Measurements from ENCODE around the gene CASK.
"Not testable (repeated sequence)": the region's sequence is repeated elsewhere in the genome, so short reads cannot be mapped to it uniquely, and the experiment has no call there.

CASK gene

DNA sequence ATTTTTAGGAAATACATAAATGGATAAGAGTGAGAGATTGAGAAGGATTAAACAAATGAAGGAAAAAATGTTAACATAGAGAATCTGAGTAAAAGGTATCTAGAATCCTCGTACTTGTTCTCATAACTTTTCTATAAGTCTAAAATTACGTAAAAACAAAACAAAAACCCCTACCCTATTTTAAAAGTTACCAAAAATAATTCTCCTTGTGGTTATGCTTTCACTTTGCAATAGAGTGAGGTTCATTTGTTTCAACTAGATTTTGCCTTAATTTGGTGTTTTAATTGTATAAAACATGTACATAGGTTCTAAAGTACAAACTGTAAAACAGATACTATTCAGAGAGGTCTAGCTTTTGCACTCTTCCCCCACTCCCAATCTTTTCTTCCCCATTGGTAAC, 238.4 kb downstream of the CASK start:
- no peak for DNase-seq

DNA sequence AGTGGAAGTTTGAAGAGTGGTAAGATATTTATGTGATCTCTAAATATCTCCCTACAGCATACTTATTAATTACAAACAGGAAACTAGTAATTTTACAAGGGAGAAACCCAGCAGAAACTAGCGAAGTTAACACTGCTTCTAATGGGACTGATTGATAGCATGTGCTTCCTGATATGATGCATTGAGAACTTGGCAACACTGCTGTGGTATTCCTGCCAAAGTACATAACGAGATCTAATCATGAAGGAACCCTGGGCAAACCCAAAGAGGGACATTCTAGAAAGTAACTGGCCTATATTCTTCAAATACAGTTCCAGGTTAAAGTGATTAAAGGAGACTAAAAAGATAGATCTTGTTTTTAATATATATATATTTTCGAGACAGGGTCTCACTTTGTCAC, 239.2 kb downstream of the CASK start:
- no peak for DNase-seq

DNA sequence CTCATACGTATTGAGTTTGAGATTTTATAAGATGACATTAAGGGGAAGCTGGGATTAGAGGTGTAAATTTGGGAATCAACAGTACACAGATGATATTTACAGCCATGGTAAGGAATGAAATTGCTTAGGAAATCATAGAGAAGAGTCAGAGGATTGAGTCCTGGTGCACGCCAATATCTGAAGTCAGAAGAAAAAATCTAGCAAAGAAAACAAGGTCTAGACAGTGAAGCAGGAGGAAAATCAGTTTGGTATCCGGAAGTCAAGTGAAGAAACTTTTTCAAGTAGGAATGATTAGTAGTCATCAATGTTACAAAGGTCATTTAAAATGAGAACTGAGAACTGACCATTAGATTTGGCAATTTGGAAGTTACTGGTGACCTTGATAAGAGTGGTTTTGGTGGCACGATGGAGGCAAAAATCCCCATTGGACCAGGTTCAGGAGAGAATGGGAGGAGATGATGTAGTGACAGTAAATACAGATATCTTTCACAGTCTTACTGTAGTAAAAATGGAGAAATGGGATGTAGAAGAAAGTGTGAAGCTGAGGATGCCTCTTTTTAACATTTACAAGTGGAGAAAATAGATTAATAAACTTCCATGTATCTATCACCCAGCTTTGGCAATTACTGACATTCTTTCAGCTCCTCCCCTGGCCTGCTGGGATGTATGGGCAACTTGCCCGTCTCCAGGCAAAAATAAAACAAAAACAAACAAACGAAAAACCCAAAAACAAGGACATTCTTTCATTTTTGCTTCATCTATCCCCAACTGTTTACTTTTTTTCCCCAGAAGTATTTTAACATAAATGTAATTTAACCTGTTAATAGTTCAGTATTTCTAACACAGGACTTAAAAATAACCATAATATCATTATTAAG, 245.9 kb downstream of the CASK start:
- DNase-seq = no peak

DNA sequence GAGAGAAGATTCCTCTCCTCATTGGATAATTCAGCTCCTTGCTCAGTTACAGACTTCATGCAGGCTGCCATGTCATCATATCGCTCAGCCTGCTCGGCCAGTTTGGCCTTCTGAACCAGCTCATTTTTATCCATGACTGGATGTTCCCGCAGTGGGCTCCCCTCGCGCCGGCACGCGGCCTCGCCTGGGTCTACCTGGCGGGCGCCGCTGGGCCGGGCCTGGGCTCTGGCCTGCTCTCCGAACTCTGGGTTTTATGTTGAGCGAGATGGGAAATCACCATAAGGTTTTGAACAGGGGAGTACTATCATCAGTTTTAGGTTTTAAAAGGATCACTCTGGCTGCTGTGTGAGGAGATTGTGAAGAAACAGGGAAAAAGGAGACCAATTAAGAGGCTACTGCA, 247.0 kb downstream of the CASK start:
- DNase-seq = not testable (repeated sequence)

DNA sequence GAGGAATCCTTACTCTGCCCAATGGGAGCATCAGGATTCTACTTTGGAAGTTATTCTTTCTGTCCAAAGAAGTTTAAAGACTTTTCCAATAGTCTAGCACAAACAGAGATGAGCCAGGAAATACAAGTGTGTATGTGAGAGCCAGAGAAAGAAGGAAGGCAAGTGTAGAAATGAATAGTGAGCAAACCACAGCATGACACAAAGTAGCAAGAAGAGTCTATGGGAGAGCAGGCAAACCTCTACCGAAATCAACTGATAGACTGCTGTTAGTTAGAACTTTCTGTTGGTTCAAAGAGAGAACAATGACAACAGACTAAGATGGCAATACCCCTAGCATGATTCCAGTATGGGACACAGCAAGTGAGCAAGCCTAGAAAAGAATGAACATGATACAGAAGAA, 250.7 kb downstream of the CASK start:
- no peak for DNase-seq

DNA sequence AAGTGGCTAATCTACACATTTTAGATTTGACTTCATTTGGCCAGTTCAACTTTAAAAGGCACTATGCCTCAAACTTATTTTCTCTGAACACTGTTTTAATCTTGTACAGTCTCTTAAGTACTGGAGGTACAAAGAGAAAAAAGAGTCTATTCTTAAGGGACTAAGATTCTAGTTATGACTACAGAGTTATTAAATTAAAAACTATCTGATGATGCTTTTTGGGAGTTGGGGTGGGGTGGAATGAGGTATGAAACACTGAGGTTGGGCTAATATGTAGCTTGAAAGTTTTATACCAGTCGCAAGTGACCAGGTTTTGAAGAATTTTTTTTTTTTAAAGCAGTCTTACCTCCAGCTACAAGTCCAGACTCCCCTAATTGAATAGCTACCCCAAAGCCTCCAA, 252.3 kb downstream of the CASK start:
- DNase-seq = no peak

DNA sequence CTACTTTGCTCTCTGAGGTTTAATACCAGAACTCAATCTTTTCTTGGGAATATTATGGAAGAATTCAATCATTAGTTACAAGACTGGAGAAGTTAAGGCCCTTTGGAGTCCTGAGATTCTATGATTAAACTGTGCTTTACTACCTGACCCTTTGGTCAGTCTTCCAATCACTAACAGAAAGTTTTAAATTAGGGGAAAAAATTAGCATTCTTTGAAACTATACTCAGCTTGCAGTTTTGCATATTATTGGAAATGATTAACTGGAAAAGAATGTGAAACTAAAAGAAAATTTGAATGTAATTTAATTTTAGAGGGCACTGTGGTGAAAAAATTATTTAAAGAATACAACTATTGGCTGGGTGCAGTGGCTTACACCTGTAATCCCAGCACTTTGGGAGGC, 253.2 kb downstream of the CASK start:
- DNase-seq = no peak

DNA sequence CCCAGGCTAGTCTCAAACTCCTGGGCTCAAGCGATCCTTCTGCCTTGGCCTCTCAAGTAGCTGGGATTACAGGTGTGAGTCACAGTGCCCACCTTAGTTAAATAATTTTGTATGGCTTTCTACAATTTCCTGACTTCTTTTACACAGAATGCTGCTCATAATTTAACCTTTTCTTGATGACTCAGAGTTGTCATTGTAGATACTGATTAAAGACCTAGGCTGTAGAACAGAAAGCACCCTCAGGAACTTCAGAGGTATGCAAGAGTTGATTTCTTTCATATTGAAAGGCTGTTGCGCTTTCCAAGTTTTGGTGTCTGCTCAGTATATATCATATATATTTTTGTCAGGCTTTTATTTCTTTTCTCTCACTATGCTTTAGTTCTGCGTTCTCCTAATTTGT, 255.7 kb downstream of the CASK start:
- DNase-seq = no peak

DNA sequence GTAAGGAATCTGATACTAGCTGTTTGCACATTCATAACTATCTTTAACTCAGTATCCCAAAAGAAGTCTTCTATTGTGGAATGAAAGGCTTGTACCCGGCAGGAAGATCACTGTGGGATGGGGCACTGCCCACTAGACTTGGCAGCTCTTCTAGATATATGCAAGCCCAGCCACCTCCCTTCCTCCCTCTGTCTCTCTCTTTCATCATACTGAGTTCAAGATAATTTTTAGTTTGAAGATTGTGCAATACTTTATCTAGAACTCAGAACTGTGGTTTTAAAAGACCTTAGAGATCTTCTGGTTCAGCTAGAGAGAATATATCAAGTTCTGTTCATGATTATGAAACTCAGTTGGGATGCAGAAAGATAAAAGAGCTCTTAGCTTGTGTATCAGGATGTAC, 257.1 kb downstream of the CASK start:
- no peak for DNase-seq

DNA sequence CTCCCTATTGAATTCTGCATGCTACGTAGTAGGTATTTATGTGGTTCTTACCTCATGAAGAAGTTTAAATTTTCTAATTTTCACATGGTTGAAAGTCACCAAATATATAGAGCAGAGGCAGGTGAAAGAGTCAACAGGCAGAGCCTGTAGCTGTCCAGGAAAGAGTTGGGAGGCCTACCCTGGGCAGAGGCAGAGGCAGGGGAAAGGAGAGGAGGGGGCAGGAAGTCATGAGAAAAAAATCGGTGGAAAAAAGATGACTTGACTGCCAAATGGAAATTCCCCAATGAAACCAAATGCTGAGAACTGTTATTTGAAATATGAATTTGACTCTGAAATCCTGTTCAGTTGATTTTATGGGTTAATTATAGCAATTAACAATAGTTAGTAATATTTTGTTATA, 257.7 kb downstream of the CASK start:
- DNase-seq = no peak

DNA sequence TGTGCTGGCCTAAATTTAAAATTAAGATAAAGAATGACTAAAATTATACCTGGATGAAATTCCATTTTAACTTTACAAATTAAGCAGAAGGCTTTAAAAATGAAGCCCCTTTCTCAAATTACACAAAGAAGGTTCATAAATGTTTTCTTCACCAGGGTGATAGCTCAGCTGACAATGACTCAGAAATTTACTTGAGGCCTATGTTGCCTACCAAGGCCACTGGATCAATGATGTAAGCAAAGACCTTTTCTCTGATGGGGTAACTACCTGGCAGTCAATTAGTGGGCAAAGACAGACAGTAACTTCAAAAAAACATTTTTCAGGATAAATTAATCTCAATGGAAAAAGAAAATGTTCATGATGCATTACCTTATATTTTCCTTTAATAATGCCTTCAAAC, 258.4 kb downstream of the CASK start:
- DNase-seq = no peak

DNA sequence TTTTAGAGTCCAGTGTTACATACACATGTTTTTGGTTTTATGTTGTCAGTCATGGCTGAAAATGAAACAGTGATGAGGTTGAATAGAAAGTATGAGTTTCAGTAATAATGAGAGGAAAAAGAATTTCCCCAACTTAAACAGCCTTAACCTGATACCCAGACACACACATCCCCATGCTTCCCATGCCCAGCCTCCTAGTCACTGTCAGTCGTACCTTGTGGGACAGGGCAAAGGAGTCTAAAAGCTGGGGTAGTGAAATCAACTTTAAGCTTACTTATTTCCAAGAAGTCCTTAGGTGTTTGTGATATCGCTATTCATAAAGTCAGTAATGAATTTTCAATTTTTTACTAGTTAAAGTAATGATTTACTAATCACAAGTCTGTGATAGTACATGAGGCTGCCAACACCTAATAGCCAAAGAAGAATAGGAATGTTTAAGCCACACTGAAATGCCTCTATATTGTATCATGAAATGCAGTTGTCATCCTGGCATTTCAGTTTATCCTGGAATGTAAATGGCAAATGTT, 258.9 kb downstream of the CASK start:
- DNase-seq = no peak

DNA sequence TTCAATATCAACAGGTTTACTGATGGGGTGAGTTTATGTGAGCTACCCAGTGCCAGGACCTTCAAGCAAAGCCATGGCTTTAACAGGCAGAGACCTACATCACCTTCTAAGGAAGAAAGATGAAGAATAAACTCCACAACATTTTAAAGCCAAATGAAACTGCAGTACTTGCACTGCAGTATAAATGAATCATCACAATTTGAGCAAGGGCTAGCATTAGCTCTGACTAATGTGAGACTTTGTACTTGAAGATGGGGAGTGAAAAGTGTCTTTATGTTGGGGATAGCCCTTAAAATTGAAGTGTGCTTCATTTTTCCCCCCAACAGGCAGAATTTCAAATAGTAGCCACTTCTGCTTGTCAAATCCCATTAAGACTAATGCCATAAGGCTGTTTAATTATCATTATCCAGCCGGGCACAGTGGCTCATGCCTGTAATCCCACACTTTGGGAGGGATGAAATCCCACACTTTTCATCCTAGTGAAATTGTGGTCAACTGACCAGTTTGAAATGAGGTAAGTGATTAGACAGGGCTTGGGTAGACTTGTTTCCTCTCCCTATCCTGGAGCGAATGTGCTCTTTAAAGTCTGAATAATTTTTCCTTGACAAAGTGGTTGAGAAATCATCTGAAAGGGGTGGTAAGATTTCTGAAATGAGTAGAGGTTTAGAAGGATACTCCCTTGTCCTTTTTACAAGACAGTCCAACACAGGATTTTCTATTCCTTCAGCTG, 261.8 kb downstream of the CASK start:
- no peak for DNase-seq

DNA sequence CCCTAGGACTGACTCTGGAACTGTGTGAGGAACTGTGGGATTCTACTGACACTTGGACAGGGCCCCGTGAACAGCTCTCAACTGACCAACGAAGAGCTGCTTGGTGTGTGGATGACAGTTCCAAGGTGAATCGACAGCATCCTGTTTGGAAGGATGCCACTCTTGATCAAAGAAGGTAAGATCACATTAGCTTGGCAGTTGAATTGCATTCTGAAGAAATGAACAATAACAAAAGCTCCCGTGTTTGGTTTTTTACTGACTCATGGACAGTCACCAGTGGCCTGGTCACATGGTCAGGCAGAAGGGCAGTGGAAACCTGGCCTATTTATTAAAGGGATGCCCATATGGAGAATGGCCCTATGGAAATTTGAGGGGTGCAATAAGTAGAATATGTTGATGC, 267.7 kb downstream of the CASK start:
- DNase-seq = no peak

DNA sequence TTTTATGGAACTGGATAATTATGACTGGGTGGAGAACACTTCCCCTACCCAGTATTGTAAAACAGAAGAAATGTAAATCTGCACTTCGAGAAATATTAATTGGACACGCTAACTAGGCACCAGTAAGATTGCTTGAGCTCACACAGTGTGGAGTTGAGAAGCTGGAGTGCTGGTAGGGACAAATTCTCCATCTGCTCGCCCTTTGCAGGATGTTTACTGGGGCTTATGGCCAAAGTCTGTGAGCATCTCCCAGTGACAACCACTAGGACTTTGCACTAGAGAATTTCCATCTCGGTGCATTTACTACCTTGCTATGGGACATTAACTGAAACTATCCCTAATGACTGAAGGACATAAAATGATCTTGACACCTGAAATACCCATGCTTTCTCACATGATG, 268.3 kb downstream of the CASK start:
- no peak for DNase-seq

DNA sequence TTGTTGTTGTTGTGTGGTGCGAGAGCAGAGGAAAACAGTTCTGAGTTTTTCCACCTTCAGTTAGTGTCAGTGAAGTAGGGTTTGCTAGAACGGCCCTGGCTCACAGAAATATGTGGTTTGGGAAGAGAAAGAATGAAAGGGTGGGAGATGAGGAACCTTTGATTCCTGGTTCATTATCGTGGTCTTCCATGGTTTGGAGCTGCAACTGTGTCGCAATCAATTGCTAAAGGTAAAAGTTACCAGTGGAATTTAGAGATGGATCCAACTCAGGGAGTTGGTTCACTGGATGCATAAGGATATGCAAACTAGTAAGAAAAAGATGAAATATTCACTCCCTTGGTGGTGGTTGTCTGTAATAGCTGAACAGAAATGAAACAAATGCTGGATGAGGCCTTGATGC, 270.2 kb downstream of the CASK start:
- DNase-seq = no peak

DNA sequence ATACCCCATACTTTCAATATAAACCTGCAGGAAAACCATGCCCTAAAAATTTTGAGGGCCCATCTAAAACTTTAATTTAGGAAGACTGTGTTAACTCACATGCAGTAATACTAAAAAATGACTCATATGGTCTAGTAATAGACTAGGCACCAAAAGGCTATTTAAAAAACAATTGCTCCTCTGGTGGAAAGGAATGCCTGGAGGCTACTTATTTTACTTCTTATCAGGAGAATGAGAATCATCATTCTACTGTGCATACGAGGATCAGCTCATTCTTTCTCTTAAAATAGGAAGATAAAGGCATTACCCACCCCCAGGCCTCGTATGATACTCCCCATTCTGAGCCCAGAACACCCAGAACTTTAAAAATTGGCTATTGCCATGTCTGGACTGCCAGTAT, 277.2 kb downstream of the CASK start:
- not testable (repeated sequence) for DNase-seq

DNA sequence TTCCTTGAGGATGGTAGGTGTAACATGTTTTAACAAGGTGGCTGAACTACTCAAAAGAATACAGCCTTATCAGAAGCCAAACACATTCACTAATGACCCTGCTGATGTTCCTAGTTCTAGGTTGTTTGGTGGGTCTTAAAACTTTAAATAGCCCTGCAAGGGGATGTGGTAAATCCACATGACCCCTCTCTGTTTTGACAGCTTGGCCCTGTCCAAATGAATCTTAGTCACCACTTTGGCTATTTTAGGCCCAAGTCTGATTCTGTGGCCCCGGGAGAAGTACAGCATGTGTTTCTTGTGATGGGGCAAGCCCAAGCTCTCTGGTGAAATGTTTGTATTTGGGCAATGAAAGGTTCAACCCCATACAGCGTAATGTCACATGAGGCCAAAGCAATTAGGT, 289.1 kb downstream of the CASK start:
- no peak for DNase-seq

DNA sequence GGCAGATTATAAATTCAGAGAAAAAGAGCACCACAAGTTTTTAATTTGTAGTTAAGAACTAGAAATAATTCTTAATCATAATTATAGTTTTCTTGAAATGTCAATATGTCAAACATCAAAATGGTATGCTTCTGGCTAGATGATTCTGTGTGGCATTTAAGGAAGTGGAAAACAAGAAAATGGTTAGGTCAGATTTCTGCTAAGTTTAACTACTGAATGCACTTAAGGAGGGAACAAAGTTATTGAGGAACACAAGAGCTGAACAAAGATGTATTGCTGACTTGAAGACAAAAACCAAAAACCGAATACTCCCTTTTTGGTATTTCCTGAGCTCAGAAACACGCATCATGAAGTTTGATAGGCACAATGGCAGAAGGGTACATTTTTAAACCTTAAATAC, 293.3 kb downstream of the CASK start:
- DNase-seq = no peak

DNA sequence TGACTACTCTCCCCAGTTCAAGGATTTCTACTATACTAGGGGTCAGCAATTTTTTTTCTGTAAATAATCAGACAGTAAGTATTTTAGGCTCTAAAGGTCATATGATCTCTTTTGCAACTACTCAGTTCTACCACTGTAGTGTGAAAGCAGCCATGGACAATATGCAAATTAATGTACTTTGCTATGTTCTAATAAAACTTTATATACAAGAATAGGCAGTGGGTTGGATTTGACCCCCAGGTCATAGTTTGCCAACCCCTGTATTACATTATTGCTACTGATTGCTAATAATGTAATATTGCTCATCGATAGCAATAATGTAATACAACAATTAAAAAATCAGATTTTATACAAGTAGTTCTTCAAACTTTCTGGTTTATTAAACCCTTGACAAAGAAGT, 293.8 kb downstream of the CASK start:
- no peak for DNase-seq

DNA sequence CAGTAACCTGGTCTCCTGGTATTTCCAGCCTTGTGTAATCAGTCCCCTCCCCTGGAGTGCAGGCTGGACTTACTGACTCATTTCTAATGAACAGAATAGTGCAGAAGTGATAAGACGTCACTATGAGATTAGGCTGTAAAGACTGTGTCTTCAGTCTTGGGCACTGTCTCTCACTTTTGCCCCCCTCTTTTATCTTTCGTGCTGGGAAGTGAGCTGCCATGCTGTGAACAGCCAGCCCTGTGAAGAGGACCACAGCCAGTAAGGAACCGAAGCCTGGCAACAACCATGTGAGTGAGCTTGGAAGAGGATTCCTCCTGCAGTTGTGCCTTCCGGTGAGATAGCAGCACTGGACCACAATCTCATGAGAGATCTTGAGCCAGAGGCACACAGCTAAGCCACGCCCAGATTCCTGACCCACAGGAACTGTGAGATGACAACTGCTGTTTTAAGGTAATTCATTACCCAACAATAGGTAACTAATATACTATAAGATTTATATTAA, 302.1 kb downstream of the CASK start:
- no peak for DNase-seq

DNA sequence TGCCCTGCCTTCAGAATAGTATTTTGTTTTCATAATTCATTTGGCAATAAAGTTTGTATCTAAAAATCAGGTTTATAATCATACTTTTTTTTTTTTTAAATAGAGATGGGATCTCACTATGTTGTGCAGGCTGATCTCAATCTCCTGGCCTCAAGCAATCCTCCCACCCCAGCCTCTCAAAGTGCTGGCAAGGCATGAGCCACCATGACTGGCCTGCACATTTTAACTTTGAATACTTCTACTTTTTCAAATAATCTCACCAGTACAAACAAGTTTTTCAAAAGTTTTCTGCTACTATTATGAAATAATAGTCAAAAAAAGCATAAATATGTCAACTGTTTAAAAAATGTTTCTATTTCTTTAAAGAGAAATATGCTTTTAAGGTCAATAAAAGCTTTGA, 304.1 kb downstream of the CASK start:
- DNase-seq = no peak

DNA sequence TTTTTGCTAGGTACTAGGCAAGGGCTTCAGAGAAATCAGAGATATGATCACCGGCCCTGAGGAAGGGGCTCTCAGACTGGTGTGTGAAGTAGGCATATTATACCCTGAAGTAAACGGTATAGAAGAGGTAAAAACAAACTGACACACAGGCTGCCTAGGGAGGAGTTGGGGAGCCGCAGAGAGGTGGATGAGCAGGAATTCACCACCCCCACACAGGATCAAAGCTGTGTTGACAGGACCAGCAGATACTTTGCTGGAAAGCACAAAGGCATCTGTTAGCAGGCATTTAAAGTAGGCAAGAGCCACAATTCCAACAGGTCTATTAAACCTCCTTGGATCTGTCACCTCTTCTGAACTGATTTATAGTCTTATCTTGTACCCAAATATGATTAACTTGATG, 306.4 kb downstream of the CASK start:
- no peak for DNase-seq

DNA sequence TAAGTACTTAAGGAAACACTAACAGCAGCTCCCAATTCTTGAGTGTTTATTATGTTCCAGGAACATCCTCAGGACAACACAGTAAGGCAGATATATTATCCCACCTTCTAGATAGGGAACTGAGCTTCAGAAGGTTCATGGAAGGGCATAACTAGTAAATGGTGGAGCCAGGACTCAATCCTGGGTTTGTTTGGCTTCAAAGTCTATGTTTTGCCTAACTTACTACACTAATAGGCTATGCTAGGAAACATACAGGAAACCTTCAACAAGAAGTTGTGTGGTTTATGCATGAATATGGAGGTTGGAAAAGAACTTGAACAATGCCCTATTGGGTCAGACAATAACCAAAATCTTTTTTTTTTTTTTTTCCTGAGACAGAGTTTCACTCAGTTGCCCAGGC, 307.1 kb downstream of the CASK start:
- DNase-seq = no peak

Data from KG1 (cell line).